GM12878 (cell line): ENCODE measurements around the gene EXOC3L4. TPM values are rescaled to one million over a fixed set of nuclear protein-coding genes. Genes with fewer than 3 reads are reported as not detected.

Experiments used
- ATAC-seq: fragments of 200-7000 bp; cut with Tn5 transposase; 3 replicates; pipeline ENCODE4 v1.9.1; 2020; ENCODE audit warnings: mild to moderate bottlenecking, moderate library complexity
- BruUV-seq: library from RNA; stranded (reverse); fragments of 400-500 nt; replicated peaks from 2 replicates; lab custom pipeline; 2021; lab: Mats Ljungman, UMichigan
- CTCF ChIA-PET: fragments of 300-600 bp; sonication (Branson Sonifier 250); formaldehyde crosslinking; extraction: SDS; loops from one replicate; lab custom pipeline; 2021; ENCODE audit warnings: inconsistent platforms; lab: Yijun Ruan, JAX
- POLR2A ChIA-PET: fragments of 350-600 bp; formaldehyde crosslinking; extraction: SDS; loops from one replicate; lab custom pipeline; 2021; ENCODE audit warnings: inconsistent platforms; lab: Charles Lee
- RAD21 ChIA-PET: fragments of 300-600 bp; sonication (Branson Sonifier 250); formaldehyde crosslinking; loops from one replicate; lab custom pipeline; 2023; ENCODE audit warnings: antibody characterized with exemption; ENCODE audit not compliant: unreplicated experiment; lab: Charles Lee
- SMC1A ChIA-PET: fragments of 300-600 bp; sonication (Branson Sonifier 250); formaldehyde crosslinking; loops from one replicate; lab custom pipeline; 2023; ENCODE audit not compliant: unreplicated experiment, uncharacterized antibody; lab: Charles Lee
- DNase-seq: peaks from one replicate; pipeline ENCODE4 v3.0.0-alpha.2; 2011; ENCODE audit warnings: low read depth, low spot score
- FAIRE-seq: peaks from 3 replicates; lab custom pipeline; 2011; peaks lifted over from hg19 to GRCh38; lab: Jason Lieb, UNC
- H2AFZ ChIP-seq: 2 replicates; pipeline ENCODE4 v1.6.0; 2011; ENCODE audit warnings: low read depth, low read length, control low read depth; ENCODE audit not compliant: control insufficient read depth
- H3K27ac ChIP-seq: 2 replicates; pipeline ENCODE4 v1.5.1; 2011; ENCODE audit warnings: control low read depth; ENCODE audit not compliant: control insufficient read depth, insufficient read depth
- H3K27me3 ChIP-seq, 2 experiments: replicated peaks in 1 of 2; 2 replicates each; pipeline versions ENCODE4 v1.6.0 to v1.6.1; 2011; ENCODE audit warnings: low read length in 1 of 2; ENCODE audit not compliant: control insufficient read depth in 2 of 2, insufficient read depth in 2 of 2
- H3K36me3 ChIP-seq, 2 experiments: 2 replicates each; pipeline ENCODE4 v1.5.1; 2011; ENCODE audit warnings: low read length in 1 of 2; ENCODE audit not compliant: control insufficient read depth in 2 of 2, insufficient read depth in 2 of 2
- H3K4me1 ChIP-seq: 2 replicates; pipeline ENCODE4 v1.6.1; 2011; ENCODE audit warnings: mild to moderate bottlenecking, low read length, moderate library complexity, mixed read lengths; ENCODE audit not compliant: control insufficient read depth, insufficient read depth
- H3K4me2 ChIP-seq: 2 replicates; pipeline ENCODE4 v1.6.0; 2011; ENCODE audit warnings: control low read depth; ENCODE audit not compliant: control insufficient read depth, insufficient read depth
- H3K4me3 ChIP-seq: fragments of 200-600 bp; sonication (generic); 2 replicates; pipeline ENCODE4 v1.5.1; 2016
- H3K79me2 ChIP-seq: 2 replicates; pipeline ENCODE4 v1.6.0; 2011; ENCODE audit warnings: low read length; ENCODE audit not compliant: control insufficient read depth, insufficient read depth
- H3K9ac ChIP-seq: 2 replicates; pipeline ENCODE4 v1.8.0; 2011; ENCODE audit warnings: low read length, control low read depth, mixed read lengths; ENCODE audit not compliant: control insufficient read depth, insufficient read depth
- H3K9me3 ChIP-seq: replicated peaks from 3 replicates; pipeline ENCODE4 v1.5.1; 2011; ENCODE audit warnings: mild to moderate bottlenecking, low read length; ENCODE audit not compliant: control insufficient read depth, insufficient read depth
- H4K20me1 ChIP-seq: 2 replicates; pipeline ENCODE4 v1.6.0; 2011; ENCODE audit not compliant: control insufficient read depth, insufficient read depth
- BCL11A ChIP-seq: IDR thresholded peaks from 2 replicates; pipeline ENCODE4 v1.6.1; 2011; ENCODE audit warnings: low read depth, low read length
- CHD1 ChIP-seq: IDR thresholded peaks from 2 replicates; pipeline ENCODE4 v1.6.1; 2012; ENCODE audit warnings: low read depth, low read length, improper control_type of control experiment
- EP300 ChIP-seq, 2 experiments: fragments of 150-350 bp in 1 of 2; IDR thresholded peaks; 2 replicates each; pipeline ENCODE4 v1.6.1; 2011 to 2012; ENCODE audit warnings: low read depth in 2 of 2, low read length in 2 of 2, borderline replicate concordance in 1 of 2, improper control_type of control experiment in 1 of 2, inconsistent platforms in 1 of 2; ENCODE audit not compliant: control insufficient read depth in 1 of 2
- IRF4 ChIP-seq: IDR thresholded peaks from 2 replicates; pipeline ENCODE4 v1.6.1; 2011; ENCODE audit warnings: low read depth, low read length
- JUND ChIP-seq: IDR thresholded peaks from 2 replicates; pipeline ENCODE4 v1.6.1; 2012; ENCODE audit warnings: low read depth, mild to moderate bottlenecking, low read length, improper control_type of control experiment, moderate library complexity
- PAX5 ChIP-seq: IDR thresholded peaks from 2 replicates; pipeline ENCODE4 v1.6.1; 2011; ENCODE audit warnings: low read depth, low read length, borderline replicate concordance
- PML ChIP-seq: IDR thresholded peaks from 2 replicates; pipeline ENCODE4 v1.6.1; 2012; ENCODE audit warnings: low read length, inconsistent platforms
- RAD21 ChIP-seq: IDR thresholded peaks from 2 replicates; pipeline ENCODE4 v1.6.1; 2011; ENCODE audit warnings: mild to moderate bottlenecking, low read depth, low read length, moderate library complexity; ENCODE audit not compliant: insufficient read depth
- RUNX3 ChIP-seq: IDR thresholded peaks from 2 replicates; pipeline ENCODE4 v1.6.1; 2012; ENCODE audit warnings: low read length, inconsistent platforms
- SIN3A ChIP-seq: IDR thresholded peaks from 2 replicates; pipeline ENCODE4 v1.6.1; 2012; ENCODE audit warnings: low read depth, low read length, improper control_type of control experiment
- TAF1 ChIP-seq: IDR thresholded peaks from 2 replicates; pipeline ENCODE4 v1.6.1; 2011; ENCODE audit warnings: mild to moderate bottlenecking, low read depth, low read length, borderline replicate concordance
- ZNF622 ChIP-seq: fragments of 450-650 bp; IDR thresholded peaks from 2 replicates; pipeline ENCODE4 v1.6.1; 2017; ENCODE audit warnings: mild to moderate bottlenecking, inconsistent platforms
- WGBS: methylation state at CpG from one replicate; pipeline ENCODE4 v1.1.6; 2016; ENCODE audit warnings: low lambda C conversion rate; ENCODE audit not compliant: insufficient replicate concordance, insufficient coverage; ENCODE audit errors: missing lambda C conversion rate; 5-methylcytosine and 5-hydroxymethylcytosine counted together
- in situ Hi-C: fragments of 300-500 bp; cut with MboI; formaldehyde crosslinking; loops from 9 replicates; pipeline ENCODE4 v1.14.3; 2018; ENCODE audit warnings: mixed read lengths
- intact Hi-C: fragments of 100-400 bp; cut with micrococcal nuclease; formaldehyde crosslinking; loops from one replicate; pipeline ENCODE4 v1.14.2; 2022; ENCODE audit not compliant: unreplicated experiment
- polyA plus RNA-seq, 11 experiments: library from polyadenylated mRNA; depleted of rRNA in 4 of 11; unstranded in 6 of 11; stranded (reverse) in 5 of 11; fragments of >200 nt; fragmentation: Nextera tagmentation in 4 of 11; fragmentation: Illumina TruSeq in 1 of 11; extraction: Ambion mirVana in 4 of 11; extraction: Trizol in 1 of 11; gene quantifications; 1 replicate in 1 of 11; 2 replicates in 10 of 11; pipeline versions ENCODE4 v1.2.1 to v1.2.3, GENCODE V29; 2011 to 2016; ENCODE audit warnings: inconsistent platforms in 2 of 11, missing spikeins in 2 of 11, low read depth in 1 of 11
- total RNA-seq, 4 experiments: library from RNA; depleted of rRNA in 3 of 4; stranded (reverse); fragments of >200 nt in 3 of 4; fragmentation: Illumina TruSeq in 1 of 4; extraction: Trizol in 1 of 4; gene quantifications; 2 replicates each; pipeline versions ENCODE4 v1.2.1 to v1.2.3, GENCODE V29; 2013 to 2021
- TF ChIP-seq, protein P1 (sequence below): fragments of 450-650 bp; IDR thresholded peaks from 2 replicates; pipeline ENCODE4 v1.6.1; 2018; ENCODE audit warnings: borderline replicate concordance, mild to moderate bottlenecking; ENCODE audit not compliant: partially characterized antibody
- TF ChIP-seq, protein P2 (sequence below): fragments of 450-650 bp; IDR thresholded peaks from 2 replicates; pipeline ENCODE4 v1.6.1; 2016; ENCODE audit warnings: mild to moderate bottlenecking
- TF ChIP-seq, protein P3 (sequence below): fragments of 450-650 bp; formaldehyde crosslinking; IDR thresholded peaks from 2 replicates; pipeline ENCODE4 v1.4.0; 2022; ENCODE audit warnings: mild to moderate bottlenecking, moderate library complexity

The EXOC3L4 gene
- total and polyA plus RNA-seq, 10 of the 15 experiments (the other 5 are each of a cell fraction or from before 2014, with no cell fraction given), result not detected

DNA sequence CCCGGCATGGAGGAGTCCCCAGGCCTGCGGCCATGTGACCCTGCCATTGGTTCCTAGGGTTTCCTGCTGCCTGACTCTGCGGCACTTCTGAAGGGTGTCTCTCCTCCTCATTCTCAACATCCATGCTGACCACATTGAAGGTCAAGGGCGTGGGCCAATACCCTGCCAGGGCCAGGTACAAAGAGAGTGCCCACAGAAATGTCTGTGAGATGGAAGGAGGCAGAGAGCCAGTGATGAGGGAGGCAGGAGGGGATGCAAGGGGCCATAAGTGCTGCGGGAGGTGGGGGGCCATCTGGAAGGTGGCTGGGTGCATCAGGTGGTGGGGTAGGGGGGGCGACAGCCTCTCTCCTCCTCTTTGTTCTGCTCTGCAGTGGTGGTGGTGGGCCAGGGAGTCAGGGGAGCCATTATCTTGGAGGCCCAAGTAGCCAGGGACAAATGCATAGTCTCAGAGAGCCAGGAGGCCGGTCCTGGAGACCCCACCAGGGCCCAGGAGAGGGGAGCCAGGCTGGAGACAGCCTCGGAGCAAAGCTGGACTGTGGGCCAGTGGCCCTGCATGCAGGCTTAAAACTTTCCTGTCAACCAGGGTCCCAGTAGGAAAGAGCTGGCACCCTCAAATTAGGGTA, 24.2 kb upstream of the EXOC3L4 start:
- RAD21 ChIA-PET, result no interaction called here
- Histone ChIP-seq H4K20me1 (no peaks in the 10 kb centered on the region), H3K9ac (no peak overlapping the region), H3K79me2 (no peaks in the 10 kb centered on the region), H3K4me3 (no peak overlapping the region), H3K9me3 (no peaks in the 10 kb centered on the region), H3K4me1 (peaks cover 8% of the 10 kb centered on the region), H2AFZ (no peak overlapping the region), H3K36me3 (no peaks in the 10 kb centered on the region), H3K27me3 (no peaks in the 10 kb centered on the region; a peak in 2 of 4 replicates), H3K27ac (no peak overlapping the region), H3K4me2 (no peak overlapping the region)
- BruUV-seq, result no TSS peak
- POLR2A ChIA-PET, result no interaction called here
- in situ Hi-C loops (no loop called here), intact Hi-C loops (no loop called here)
- SMC1A ChIA-PET, result no interaction called here
- CTCF ChIA-PET, result no interaction called here
- ATAC-seq (no peak), FAIRE-seq (no peak), DNase-seq (no peak)
- TF ChIP-seq BCL11A (no peak), EP300 (IDR thresholded peaks at IDR 0.05; ENCODE audit: borderline replicate concordance in 1 of 2, control insufficient read depth in 1 of 2, low read depth in 2 of 2, low read length in 2 of 2) (no peak), RUNX3 (no peak), IRF4 (no peak), PAX5 (no peak), PML (no peak), ZNF622 (no peak), TAF1 (no peak), SIN3A (no peak), RAD21 (no peak), JUND (no peak), CHD1 (no peak)
- TF ChIP-seq, protein P1, sequence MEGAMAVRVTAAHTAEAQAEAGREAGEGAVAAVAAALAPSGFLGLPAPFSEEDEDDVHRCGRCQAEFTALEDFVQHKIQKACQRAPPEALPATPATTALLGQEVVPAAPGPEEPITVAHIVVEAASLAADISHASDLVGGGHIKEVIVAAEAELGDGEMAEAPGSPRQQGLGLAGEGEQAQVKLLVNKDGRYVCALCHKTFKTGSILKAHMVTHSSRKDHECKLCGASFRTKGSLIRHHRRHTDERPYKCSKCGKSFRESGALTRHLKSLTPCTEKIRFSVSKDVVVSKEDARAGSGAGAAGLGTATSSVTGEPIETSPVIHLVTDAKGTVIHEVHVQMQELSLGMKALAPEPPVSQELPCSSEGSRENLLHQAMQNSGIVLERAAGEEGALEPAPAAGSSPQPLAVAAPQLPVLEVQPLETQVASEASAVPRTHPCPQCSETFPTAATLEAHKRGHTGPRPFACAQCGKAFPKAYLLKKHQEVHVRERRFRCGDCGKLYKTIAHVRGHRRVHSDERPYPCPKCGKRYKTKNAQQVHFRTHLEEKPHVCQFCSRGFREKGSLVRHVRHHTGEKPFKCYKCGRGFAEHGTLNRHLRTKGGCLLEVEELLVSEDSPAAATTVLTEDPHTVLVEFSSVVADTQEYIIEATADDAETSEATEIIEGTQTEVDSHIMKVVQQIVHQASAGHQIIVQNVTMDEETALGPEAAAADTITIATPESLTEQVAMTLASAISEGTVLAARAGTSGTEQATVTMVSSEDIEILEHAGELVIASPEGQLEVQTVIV, result no peak
- TF ChIP-seq, protein P2, sequence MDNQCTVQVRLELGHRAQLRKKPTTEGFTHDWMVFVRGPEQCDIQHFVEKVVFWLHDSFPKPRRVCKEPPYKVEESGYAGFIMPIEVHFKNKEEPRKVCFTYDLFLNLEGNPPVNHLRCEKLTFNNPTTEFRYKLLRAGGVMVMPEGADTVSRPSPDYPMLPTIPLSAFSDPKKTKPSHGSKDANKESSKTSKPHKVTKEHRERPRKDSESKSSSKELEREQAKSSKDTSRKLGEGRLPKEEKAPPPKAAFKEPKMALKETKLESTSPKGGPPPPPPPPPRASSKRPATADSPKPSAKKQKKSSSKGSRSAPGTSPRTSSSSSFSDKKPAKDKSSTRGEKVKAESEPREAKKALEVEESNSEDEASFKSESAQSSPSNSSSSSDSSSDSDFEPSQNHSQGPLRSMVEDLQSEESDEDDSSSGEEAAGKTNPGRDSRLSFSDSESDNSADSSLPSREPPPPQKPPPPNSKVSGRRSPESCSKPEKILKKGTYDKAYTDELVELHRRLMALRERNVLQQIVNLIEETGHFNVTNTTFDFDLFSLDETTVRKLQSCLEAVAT, result no peak
- TF ChIP-seq, protein P3, sequence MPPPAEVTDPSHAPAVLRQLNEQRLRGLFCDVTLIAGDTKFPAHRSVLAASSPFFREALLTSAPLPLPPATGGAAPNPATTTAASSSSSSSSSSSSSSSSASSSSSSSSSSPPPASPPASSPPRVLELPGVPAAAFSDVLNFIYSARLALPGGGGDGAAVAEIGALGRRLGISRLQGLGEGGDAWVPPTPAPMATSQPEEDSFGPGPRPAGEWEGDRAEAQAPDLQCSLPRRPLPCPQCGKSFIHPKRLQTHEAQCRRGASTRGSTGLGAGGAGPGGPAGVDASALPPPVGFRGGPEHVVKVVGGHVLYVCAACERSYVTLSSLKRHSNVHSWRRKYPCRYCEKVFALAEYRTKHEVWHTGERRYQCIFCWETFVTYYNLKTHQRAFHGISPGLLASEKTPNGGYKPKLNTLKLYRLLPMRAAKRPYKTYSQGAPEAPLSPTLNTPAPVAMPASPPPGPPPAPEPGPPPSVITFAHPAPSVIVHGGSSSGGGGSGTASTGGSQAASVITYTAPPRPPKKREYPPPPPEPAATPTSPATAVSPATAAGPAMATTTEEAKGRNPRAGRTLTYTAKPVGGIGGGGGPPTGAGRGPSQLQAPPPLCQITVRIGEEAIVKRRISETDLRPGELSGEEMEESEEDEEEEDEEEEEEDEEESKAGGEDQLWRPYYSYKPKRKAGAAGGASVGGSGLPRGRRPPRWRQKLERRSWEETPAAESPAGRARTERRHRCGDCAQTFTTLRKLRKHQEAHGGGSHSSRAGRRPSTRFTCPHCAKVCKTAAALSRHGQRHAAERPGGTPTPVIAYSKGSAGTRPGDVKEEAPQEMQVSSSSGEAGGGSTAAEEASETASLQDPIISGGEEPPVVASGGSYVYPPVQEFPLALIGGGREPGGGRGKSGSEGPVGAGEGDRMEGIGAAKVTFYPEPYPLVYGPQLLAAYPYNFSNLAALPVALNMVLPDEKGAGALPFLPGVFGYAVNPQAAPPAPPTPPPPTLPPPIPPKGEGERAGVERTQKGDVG (CRISPR knock-in tag), result no peak
- WGBS, result 38% methylated on average over 6 of the region's 8 CpGs
